GM12873 (cell line): ENCODE results near the gene FTCDNL1.

Source experiments
- CTCF ChIP-seq: IDR thresholded peaks from 2 replicates; pipeline ENCODE4 v1.5.1; 2012; ENCODE audit warnings: low read depth, mild to moderate bottlenecking, moderate library complexity, low read length, control low read depth; ENCODE audit not compliant: insufficient read depth; ENCODE audit errors: missing control alignments

Gene FTCDNL1

GRCh38 chr2:199818754-199819153 is 32.2 kb downstream of the FTCDNL1 start:
- TF ChIP-seq CTCF = no peak

GRCh38 chr2:199818026-199818425 is 33.0 kb downstream of the FTCDNL1 start:
- TF ChIP-seq CTCF = no peak

GRCh38 chr2:199814817-199815211 is 36.2 kb downstream of the FTCDNL1 start:
- TF ChIP-seq CTCF = no peak

DNA sequence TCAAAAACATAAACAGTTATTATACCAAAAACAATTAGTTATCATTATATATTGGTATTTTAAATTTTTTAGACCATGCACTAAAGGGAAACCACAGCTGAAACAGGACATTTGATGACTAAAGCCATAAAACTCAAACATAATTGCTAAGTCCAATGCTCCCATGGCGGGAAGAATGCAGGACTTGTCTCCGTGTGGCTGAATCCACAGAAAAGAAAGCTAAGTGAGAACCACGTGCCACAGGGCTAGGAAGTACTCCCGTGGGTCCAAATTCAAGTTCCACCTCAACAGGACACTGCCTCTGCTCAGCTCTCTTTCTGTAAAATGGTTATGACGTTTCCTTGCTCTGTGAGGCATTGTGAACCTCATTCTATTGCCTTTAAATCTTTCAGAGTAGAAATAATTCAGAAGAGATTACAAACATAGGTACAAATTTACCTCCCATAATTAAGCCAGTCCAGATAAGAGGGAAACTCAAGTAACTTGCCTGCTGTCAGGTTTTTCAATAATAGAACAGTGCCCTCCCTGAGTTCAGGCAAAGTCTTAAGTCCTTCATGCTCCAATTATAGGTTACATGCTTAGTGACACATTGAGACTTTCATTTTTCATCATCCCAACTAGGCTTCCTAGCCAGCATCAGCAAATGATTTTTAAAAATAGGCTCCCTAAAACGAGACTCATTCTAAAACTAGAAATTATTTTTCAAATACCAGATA is 36.7 kb downstream of the FTCDNL1 start:
- no peak for TF ChIP-seq CTCF

GRCh38 chr2:199812493-199812892 is 38.5 kb downstream of the FTCDNL1 start:
- TF ChIP-seq CTCF = no peak

- no peak for TF ChIP-seq CTCF
Measured at GRCh38 chr2:199811346-199811745, 39.6 kb downstream of the FTCDNL1 start.

- TF ChIP-seq CTCF = no peak
Measured at GRCh38 chr2:199810422-199811171, 40.4 kb downstream of the FTCDNL1 start.
